GM12873 (cell line): Measurements from ENCODE around the gene SUSD2.

Experiments used
- CTCF ChIP-seq: IDR thresholded peaks from 2 replicates; pipeline ENCODE4 v1.5.1; 2012; ENCODE audit warnings: low read depth, mild to moderate bottlenecking, moderate library complexity, low read length, control low read depth; ENCODE audit not compliant: insufficient read depth; ENCODE audit errors: missing control alignments

SUSD2 gene

GRCh38 chr22:24207264-24208011, 26.2 kb downstream of the SUSD2 start:
- TF ChIP-seq CTCF, result no peak

GRCh38 chr22:24208012-24208749, 26.9 kb downstream of the SUSD2 start:
- TF ChIP-seq CTCF, result no peak

- TF ChIP-seq CTCF, result no peak
Measured at GRCh38 chr22:24209016-24209415, 27.7 kb downstream of the SUSD2 start.

GRCh38 chr22:24209687-24210086, 28.4 kb downstream of the SUSD2 start:
- TF ChIP-seq CTCF, result no peak

GRCh38 chr22:24214467-24215285, 33.4 kb downstream of the SUSD2 start:
- no peak for TF ChIP-seq CTCF

- no peak for TF ChIP-seq CTCF
Measured at GRCh38 chr22:24216541-24217209, 35.4 kb downstream of the SUSD2 start.

- TF ChIP-seq CTCF, result no peak
Measured at GRCh38 chr22:24217384-24217783, 36.1 kb downstream of the SUSD2 start.
